Inflammatory macrophage treated with lipopolysaccharide for 4 hours (primary cell): ENCODE results near the gene ATG4C.
A peak's percentile ranks its signal among the peaks of the same experiment; 100 is the strongest.
"Not testable (repeated sequence)": the region's sequence is repeated elsewhere in the genome, so short reads cannot be mapped to it uniquely, and the experiment has no call there.

Experiments
- DNase-seq: peaks from one replicate; pipeline ENCODE4 v3.0.0-alpha.2; 2020

The ATG4C gene

GRCh38 chr1:62783736-62784508, at the start of gene ATG4C:
TSS of gene ATG4C (plus strand) at chr1:62784132. CDS start at chr1:62803787, 19,655 bp downstream.
- peak; percentile 96 for DNase-seq

- no peak for DNase-seq
These were observed 48.3 kb upstream of the ATG4C start for GRCh38 chr1:62735491-62736171.

GRCh38 chr1:62740701-62741100, 43.2 kb upstream of the ATG4C start:
- DNase-seq = peak; percentile 78

GRCh38 chr1:62744611-62745577, 39.0 kb upstream of the ATG4C start:
- no peak for DNase-seq

- DNase-seq = peak; percentile 65
These were observed 37.7 kb upstream of the ATG4C start for GRCh38 chr1:62746086-62746808.

GRCh38 chr1:62746809-62747138, 37.2 kb upstream of the ATG4C start:
- no peak for DNase-seq

- DNase-seq = no peak
These were observed 30.6 kb upstream of the ATG4C start for GRCh38 chr1:62753031-62753965.

GRCh38 chr1:62754938-62755337, 29.0 kb upstream of the ATG4C start:
- not testable (repeated sequence) for DNase-seq

GRCh38 chr1:62756255-62756884, 27.6 kb upstream of the ATG4C start:
- not testable (repeated sequence) for DNase-seq

GRCh38 chr1:62759232-62759875, 24.6 kb upstream of the ATG4C start:
- peak; percentile 70 for DNase-seq

GRCh38 chr1:62760021-62760782, 23.7 kb upstream of the ATG4C start:
- not testable (repeated sequence) for DNase-seq

GRCh38 chr1:62761223-62761870, 22.6 kb upstream of the ATG4C start:
- not testable (repeated sequence) for DNase-seq

- DNase-seq = not testable (repeated sequence)
These were observed 21.9 kb upstream of the ATG4C start for GRCh38 chr1:62762027-62762426.

- no peak for DNase-seq
These were observed 18.0 kb upstream of the ATG4C start for GRCh38 chr1:62765981-62766380.

GRCh38 chr1:62768551-62768950, 15.4 kb upstream of the ATG4C start:
- DNase-seq = not testable (repeated sequence)

GRCh38 chr1:62772607-62773295, 11.2 kb upstream of the ATG4C start:
- DNase-seq = no peak

GRCh38 chr1:62774006-62774405, 9.9 kb upstream of the ATG4C start:
- no peak for DNase-seq

- DNase-seq = no peak
These were observed 8.8 kb upstream of the ATG4C start for GRCh38 chr1:62774971-62775595.
